Mononuclear cell (primary cell): Measurements from ENCODE around the gene PCDHGB2. TPM values are rescaled to one million over a fixed set of nuclear protein-coding genes. Genes with fewer than 3 reads are reported as not detected.
A peak's percentile ranks its signal among the peaks of the same experiment; 100 is the strongest.
"Not testable (repeated sequence)": the region's sequence is repeated elsewhere in the genome, so short reads cannot be mapped to it uniquely, and the experiment has no call there.

Source experiments
- H3K27me3 ChIP-seq: 2 replicates; pipeline ENCODE4 v1.6.0; 2011; ENCODE audit warnings: low read length, control low read depth; ENCODE audit not compliant: insufficient read depth
- H3K4me1 ChIP-seq: 2 replicates; pipeline ENCODE4 v1.5.1; 2011; ENCODE audit warnings: mild to moderate bottlenecking, low read length, control low read depth; ENCODE audit not compliant: insufficient read depth
- H3K4me3 ChIP-seq: 2 replicates; pipeline ENCODE4 v1.5.1; 2011; ENCODE audit warnings: mild to moderate bottlenecking, low read length, moderate library complexity
- H3K9me3 ChIP-seq: 2 replicates; pipeline ENCODE4 v1.5.1; 2011; ENCODE audit warnings: low read depth, mild to moderate bottlenecking, control low read depth, low read length
- total RNA-seq: library from RNA; depleted of rRNA; stranded (reverse); fragments of >200 nt; gene quantifications from one replicate; pipeline ENCODE4 v1.2.3, GENCODE V29; 2012

PCDHGB2 gene
- total RNA-seq: 0.63 TPM

GRCh38 chr5:141359790-141360426 lies at the start of gene PCDHGB2:
PCDHGB2 (plus strand) TSS chr5:141359994; CDS start chr5:141360136, 142 bp downstream.
- Histone ChIP-seq H3K4me3 (peak within 1 kb of the TSS; percentile 12), H3K4me1 (no peaks in the 10 kb centered on the region), H3K9me3 (peaks cover 7% of the 10 kb centered on the region), H3K27me3 (peaks cover 93% of the 10 kb centered on the region)

- no peak overlapping the region for H3K4me3 ChIP-seq
- H3K9me3 ChIP-seq: peaks cover 82% of the 10 kb centered on the region
- H3K4me1 ChIP-seq: no peaks in the 10 kb centered on the region
- H3K27me3 ChIP-seq: no peaks in the 10 kb centered on the region
These were observed 46.1 kb upstream of the PCDHGB2 start for GRCh38 chr5:141313711-141314110.

GRCh38 chr5:141316963-141317362 lies 42.8 kb upstream of the PCDHGB2 start:
- Histone ChIP-seq H3K9me3 (peaks cover 73% of the 10 kb centered on the region), H3K4me1 (peaks cover 11% of the 10 kb centered on the region)
- H3K27me3 ChIP-seq, H3K4me3 ChIP-seq: not testable (repeated sequence)

- H3K4me3 ChIP-seq: no peak overlapping the region
- H3K27me3 ChIP-seq: no peaks in the 10 kb centered on the region
- H3K4me1 ChIP-seq: peaks cover 11% of the 10 kb centered on the region
- peaks cover 59% of the 10 kb centered on the region for H3K9me3 ChIP-seq
These were observed 40.6 kb upstream of the PCDHGB2 start for GRCh38 chr5:141319202-141319601.

GRCh38 chr5:141319699-141320098 lies 40.1 kb upstream of the PCDHGB2 start:
- H3K4me1 ChIP-seq: peaks cover 11% of the 10 kb centered on the region
- peaks cover 5% of the 10 kb centered on the region for H3K27me3 ChIP-seq
- peaks cover 54% of the 10 kb centered on the region for H3K9me3 ChIP-seq
- no peak overlapping the region for H3K4me3 ChIP-seq

GRCh38 chr5:141320225-141321169 lies 39.3 kb upstream of the PCDHGB2 start, which contains the start of gene TAF7:
TAF7 (minus strand) TSS chr5:141320784; CDS start chr5:141320044, 740 bp downstream.
- Histone ChIP-seq H3K4me3 (peak within 1 kb of the TSS; percentile 77), H3K4me1 (peaks cover 11% of the 10 kb centered on the region), H3K9me3 (peaks cover 46% of the 10 kb centered on the region), H3K27me3 (peaks cover 6% of the 10 kb centered on the region)

- H3K27me3 ChIP-seq: peaks cover 16% of the 10 kb centered on the region
- H3K4me1 ChIP-seq: peaks cover 11% of the 10 kb centered on the region
- no peak overlapping the region for H3K4me3 ChIP-seq
- peaks cover 32% of the 10 kb centered on the region for H3K9me3 ChIP-seq
These were observed 37.5 kb upstream of the PCDHGB2 start for GRCh38 chr5:141322261-141322660.

GRCh38 chr5:141326088-141326854 lies 33.5 kb upstream of the PCDHGB2 start:
- Histone ChIP-seq H3K9me3 (peaks cover 18% of the 10 kb centered on the region), H3K27me3 (peaks cover 46% of the 10 kb centered on the region), H3K4me1 (peaks cover under 1% of the 10 kb centered on the region), H3K4me3 (peak overlapping the region; percentile 23)

GRCh38 chr5:141328231-141328630 lies 31.6 kb upstream of the PCDHGB2 start:
- H3K27me3 ChIP-seq: peaks cover 59% of the 10 kb centered on the region
- peaks cover 9% of the 10 kb centered on the region for H3K9me3 ChIP-seq
- no peak overlapping the region for H3K4me3 ChIP-seq
- H3K4me1 ChIP-seq: no peaks in the 10 kb centered on the region

GRCh38 chr5:141330299-141331080 lies 29.3 kb upstream of the PCDHGB2 start, which contains the start of gene PCDHGA1:
PCDHGA1 (plus strand) TSS chr5:141330514.
- Histone ChIP-seq H3K27me3 (peaks cover 74% of the 10 kb centered on the region), H3K4me3 (no peak within 1 kb of the TSS), H3K9me3 (peaks cover 9% of the 10 kb centered on the region), H3K4me1 (no peaks in the 10 kb centered on the region)

- H3K4me1 ChIP-seq, H3K4me3 ChIP-seq: not testable (repeated sequence)
- Histone ChIP-seq H3K27me3 (peaks cover 84% of the 10 kb centered on the region), H3K9me3 (peaks cover 26% of the 10 kb centered on the region)
These were observed 27.2 kb upstream of the PCDHGB2 start for GRCh38 chr5:141332571-141332970.

GRCh38 chr5:141338538-141339306 lies 21.1 kb upstream of the PCDHGB2 start, which contains the start of gene PCDHGA2:
PCDHGA2 (plus strand) TSS chr5:141338760.
- H3K27me3 ChIP-seq: peaks cover 86% of the 10 kb centered on the region
- no peaks in the 10 kb centered on the region for H3K4me1 ChIP-seq
- peaks cover 17% of the 10 kb centered on the region for H3K9me3 ChIP-seq

GRCh38 chr5:141340781-141341354 lies 18.9 kb upstream of the PCDHGB2 start:
- H3K4me3 ChIP-seq, H3K4me1 ChIP-seq: not testable (repeated sequence)
- H3K9me3 ChIP-seq: peaks cover 21% of the 10 kb centered on the region
- H3K27me3 ChIP-seq: peaks cover 84% of the 10 kb centered on the region

More at GRCh38 chr5:141338538-141339306, 21.1 kb upstream of the PCDHGB2 start, which contains the start of gene PCDHGA2:
- H3K4me3 ChIP-seq: no peak within 1 kb of the TSS
